Activated T-helper 1 cell treated with anti-CD3 and anti-CD28 coated beads, Interleukin-2, amount 50 U/mL, for 16 hours (primary cell): ENCODE measurements around the gene SLC46A2.

Experiments
- DNase-seq, 2 donors: peaks; one replicate each; pipeline ENCODE4 v3.0.0-alpha.2; 2020; ENCODE audit warnings: low read depth in 1 of 2, low spot score in 1 of 2

The SLC46A2 gene

DNA sequence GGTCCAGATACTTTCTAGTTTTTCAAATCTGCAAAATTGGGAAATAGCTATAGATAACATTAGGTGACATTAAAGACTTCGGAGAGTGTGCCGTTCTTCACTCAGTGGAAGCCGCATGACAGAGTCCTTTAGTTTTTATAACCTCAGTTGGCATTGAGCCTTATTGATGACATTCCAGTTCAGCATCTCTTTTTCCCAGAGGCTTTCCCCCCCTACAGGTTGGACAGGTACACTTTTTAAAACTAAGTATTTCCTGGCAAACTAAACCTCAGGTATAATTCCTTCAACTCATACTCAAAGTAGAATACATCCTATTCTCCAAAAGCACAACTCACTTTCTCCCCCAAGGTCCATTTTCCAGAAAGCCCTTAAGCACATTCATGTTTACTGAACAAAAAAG lies 58.7 kb downstream of the SLC46A2 start:
- DNase-seq, result no peak

DNA sequence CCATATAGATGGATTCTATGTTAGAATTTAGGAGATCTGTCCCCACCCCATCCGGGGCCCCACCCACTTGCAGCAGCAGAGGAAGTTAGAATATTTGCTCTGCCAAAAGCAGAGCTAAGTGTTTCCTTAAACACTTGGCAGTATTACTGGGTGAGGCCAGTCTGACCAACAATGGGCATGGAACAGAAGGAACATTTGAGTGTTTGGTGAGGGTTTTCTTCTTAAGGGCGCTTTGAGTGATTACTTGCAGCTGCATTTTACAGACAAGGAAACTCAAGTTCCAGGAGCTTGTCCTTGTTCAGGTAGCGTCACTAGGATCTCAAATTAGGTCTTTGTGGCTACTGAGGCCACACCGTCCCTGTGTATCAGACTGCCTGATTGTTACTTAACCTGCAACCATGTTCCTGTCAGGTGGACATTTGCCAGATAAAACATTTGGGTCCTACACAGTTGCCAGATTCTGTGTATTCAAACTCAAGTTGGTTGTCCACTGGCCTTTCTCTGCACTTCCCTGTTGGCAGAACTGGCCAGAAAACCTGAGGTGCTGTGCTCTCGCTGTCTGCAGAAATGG lies 59.3 kb downstream of the SLC46A2 start:
- no peak for DNase-seq
